Breast epithelium (tissue), 4 donors: ENCODE results near the gene PKD1. TPM values are rescaled to one million over a fixed set of nuclear protein-coding genes. Genes with fewer than 3 reads are reported as not detected.
A peak's percentile ranks its signal among the peaks of the same experiment; 100 is the strongest.

Experiments used
- DNase-seq, 2 donors: peaks; one replicate each; pipeline ENCODE4 v3.0.0-alpha.2; 2019; ENCODE audit warnings: low spot score in 2 of 2
- H3K27ac ChIP-seq, 2 donors: fragments of 200-600 bp; sonication (generic) in 1 of 2; one replicate each; pipeline ENCODE4 v1.5.1; 2016 to 2019; ENCODE audit warnings: mild to moderate bottlenecking in 1 of 2
- H3K27me3 ChIP-seq, 2 donors: fragments of 200-600 bp; sonication (generic) in 1 of 2; one replicate each; pipeline versions ENCODE4 v1.5.1 to v1.6.0; 2017 to 2019; ENCODE audit warnings: control low read depth in 1 of 2, mild to moderate bottlenecking in 1 of 2
- H3K36me3 ChIP-seq: fragments of 200-600 bp; one replicate; pipeline ENCODE4 v1.5.1; 2019
- H3K4me1 ChIP-seq, 2 donors: fragments of 200-600 bp; sonication (generic); one replicate each; pipeline ENCODE4 v1.5.1; 2016 to 2019; ENCODE audit warnings: control low read depth in 1 of 2
- H3K4me3 ChIP-seq, 3 donors: fragments of 200-600 bp; sonication (generic); 1 replicate in 2 of 3; 2 replicates in 1 of 3; pipeline ENCODE4 v1.5.1; 2016 to 2019; ENCODE audit warnings: mild to moderate bottlenecking in 3 of 3, moderate library complexity in 2 of 3
- H3K9me3 ChIP-seq, 2 donors: fragments of 200-600 bp; sonication (generic) in 1 of 2; one replicate each; pipeline ENCODE4 v1.5.1; 2016 to 2019; ENCODE audit warnings: control low read depth in 1 of 2
- CTCF ChIP-seq, 3 donors: fragments of 450-650 bp; IDR thresholded peaks; one replicate each; pipeline ENCODE4 v1.5.1; 2016 to 2017; ENCODE audit warnings: antibody characterized with exemption in 3 of 3, mild to moderate bottlenecking in 3 of 3, moderate library complexity in 3 of 3
- POLR2A ChIP-seq: fragments of 450-650 bp; IDR thresholded peaks from one replicate; pipeline ENCODE4 v1.6.1; 2016; ENCODE audit warnings: antibody characterized with exemption, mild to moderate bottlenecking, moderate library complexity
- POLR2AphosphoS5 ChIP-seq, 3 donors: sonication (generic); formaldehyde crosslinking; IDR thresholded peaks; one replicate each; pipeline ENCODE4 v1.6.1; 2017; ENCODE audit warnings: antibody characterized with exemption in 3 of 3
- intact Hi-C: fragments of 100-400 bp; cut with DNase I; formaldehyde crosslinking; loops from one replicate; pipeline ENCODE4 v1.15.1; 2023; ENCODE audit warnings: low total_unique reads
- total RNA-seq, 3 donors: library from RNA; depleted of rRNA; stranded (reverse); fragments of >200 nt; gene quantifications; one replicate each; pipeline ENCODE4 v1.1.0, GENCODE V29; 2016

The PKD1 gene
- total RNA-seq, 3 donors from 2014 or later, result 74.2 to 110 (median 107) TPM

DNA sequence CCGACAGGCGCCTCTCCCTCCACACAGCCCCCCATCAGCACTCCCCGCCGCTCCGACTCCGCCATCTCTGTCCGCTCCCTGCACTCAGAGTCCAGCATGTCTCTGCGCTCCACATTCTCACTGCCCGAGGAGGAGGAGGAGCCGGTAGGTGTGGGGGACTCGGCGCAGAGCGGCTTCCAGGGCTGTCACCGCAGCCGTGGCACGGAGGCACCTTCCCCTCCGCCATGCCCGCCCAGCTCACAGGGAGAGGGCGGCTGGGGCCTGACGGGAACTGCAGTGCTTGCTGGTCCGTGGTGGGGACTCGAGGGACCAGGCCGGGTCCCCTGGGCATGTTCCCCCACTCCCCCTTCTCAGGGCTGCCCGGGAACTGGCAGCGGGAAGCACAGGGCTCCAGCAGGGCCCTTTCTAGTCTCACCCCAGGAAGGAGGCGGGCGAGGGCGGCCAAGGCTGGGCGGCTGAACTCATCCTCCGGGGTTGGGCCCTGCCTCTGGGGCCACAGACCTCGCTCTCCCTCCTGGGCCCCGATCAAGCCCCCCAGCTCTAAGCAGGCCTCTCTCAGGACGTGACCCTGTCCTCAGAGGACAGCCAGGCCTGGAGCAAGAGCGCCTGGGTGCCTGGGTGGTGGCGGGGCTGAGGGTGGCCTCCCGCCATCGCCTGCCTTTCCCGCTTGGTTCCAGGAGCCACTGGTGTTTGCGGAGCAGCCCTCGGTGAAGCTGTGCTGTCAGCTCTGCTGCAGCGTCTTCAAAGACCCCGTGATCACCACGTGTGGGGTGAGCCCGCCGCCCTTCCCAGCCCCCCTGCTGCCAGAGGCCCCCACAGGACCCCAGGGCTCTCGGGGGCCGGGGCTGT lies 35.1 kb upstream of the PKD1 start:
- peak overlapping the region; percentile 82 to 92 for H3K27ac ChIP-seq
- no peaks in the 10 kb centered on the region for H3K9me3 ChIP-seq
- intact Hi-C loops, result no loop called here
- H3K27me3 ChIP-seq, result no peaks in the 10 kb centered on the region
- DNase-seq, result no peak
- H3K4me1 ChIP-seq, result peaks cover 0 to 6% of the 10 kb centered on the region in 2 donors
- H3K4me3 ChIP-seq, result peak overlapping the region; percentile 38 to 63 (median 44)
- TF ChIP-seq POLR2A (no peak), CTCF (IDR thresholded peaks at IDR 0.05) (no peak), POLR2AphosphoS5 (IDR thresholded peaks at IDR 0.05) (no peak)
- peaks cover 4% of the 10 kb centered on the region for H3K36me3 ChIP-seq

- peaks cover 0 to 6% of the 10 kb centered on the region in 2 donors for H3K4me1 ChIP-seq
- H3K36me3 ChIP-seq, result no peaks in the 10 kb centered on the region
- no peaks in the 10 kb centered on the region for H3K27me3 ChIP-seq
- peak in 1 of 2 donors; percentile 72 for DNase-seq
- TF ChIP-seq POLR2AphosphoS5 (IDR thresholded peaks at IDR 0.05) (no peak), POLR2A (no peak), CTCF (IDR thresholded peaks at IDR 0.05) (no peak)
- peak overlapping the region; percentile 82 to 92 for H3K27ac ChIP-seq
- H3K9me3 ChIP-seq, result no peaks in the 10 kb centered on the region
- intact Hi-C loops, result no loop called here
- peak overlapping the region; percentile 38 to 63 (median 44) for H3K4me3 ChIP-seq
Observed at GRCh38 chr16:2170080-2170479, 34.4 kb upstream of the PKD1 start.

- peak overlapping the region in 1 of 2 donors; percentile 7 for H3K27ac ChIP-seq
- no peaks in the 10 kb centered on the region for H3K36me3 ChIP-seq
- no peak overlapping the region for H3K4me3 ChIP-seq
- H3K4me1 ChIP-seq, result peaks cover 9 to 10% of the 10 kb centered on the region in 2 donors
- TF ChIP-seq POLR2A, result no peak
- TF ChIP-seq CTCF (IDR thresholded peaks at IDR 0.05), result no peak
- TF ChIP-seq POLR2AphosphoS5 (IDR thresholded peaks at IDR 0.05), result no peak
- no peaks in the 10 kb centered on the region for H3K27me3 ChIP-seq
- no peaks in the 10 kb centered on the region for H3K9me3 ChIP-seq
- no peak for DNase-seq
- intact Hi-C loops, result no loop called here
Observed at GRCh38 chr16:2167068-2167638, 31.5 kb upstream of the PKD1 start.

DNA sequence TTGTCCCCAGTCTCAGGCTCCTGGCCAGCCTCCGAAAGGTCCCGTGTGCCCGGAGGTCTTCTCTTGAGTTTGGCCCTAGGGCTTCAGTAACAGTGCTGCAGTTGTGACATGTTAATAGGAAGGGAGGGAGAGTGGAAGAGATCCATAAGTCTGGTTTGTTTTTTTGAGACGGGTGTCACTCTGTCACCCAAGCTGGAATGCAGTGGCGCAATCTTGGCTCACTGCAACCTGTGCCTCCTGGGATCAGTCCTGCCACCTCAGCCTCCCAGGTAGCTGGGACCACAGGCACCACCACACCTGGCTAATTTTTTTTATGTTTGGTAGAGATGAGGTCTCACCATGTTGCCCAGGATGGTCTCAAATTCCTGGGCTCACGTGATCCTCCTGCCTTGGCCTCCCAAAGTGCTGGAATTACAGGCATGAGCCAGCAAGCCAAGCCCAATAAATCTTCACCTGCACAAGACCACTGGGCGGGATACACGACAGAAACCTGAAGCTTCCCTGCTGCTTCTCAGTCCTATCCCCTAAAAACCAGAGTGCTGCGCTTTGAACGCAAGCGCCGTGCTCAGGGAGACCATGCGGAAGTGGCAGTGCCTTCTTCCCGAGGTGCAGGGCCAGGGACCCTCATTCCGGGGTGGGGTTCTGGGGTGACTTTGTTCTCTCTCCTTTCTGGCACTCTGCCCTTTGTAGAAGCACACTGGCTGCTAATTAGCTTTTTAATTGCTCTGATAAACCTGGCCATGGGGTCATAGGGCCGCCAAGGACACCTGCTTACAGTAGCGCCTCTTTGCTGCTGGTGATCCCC lies 30.8 kb upstream of the PKD1 start:
- Histone ChIP-seq H3K4me3 (no peak overlapping the region), H3K27me3 (no peaks in the 10 kb centered on the region), H3K27ac (peak overlapping the region; percentile 17 to 25), H3K9me3 (no peaks in the 10 kb centered on the region), H3K4me1 (peaks cover 16 to 17% of the 10 kb centered on the region in 2 donors), H3K36me3 (no peaks in the 10 kb centered on the region)
- DNase-seq, result no peak
- intact Hi-C loops, result no loop called here
- TF ChIP-seq POLR2AphosphoS5 (IDR thresholded peaks at IDR 0.05) (no peak), POLR2A (no peak), CTCF (IDR thresholded peaks at IDR 0.05) (no peak)
